PC-9 (cell line): ENCODE measurements around the gene PIGM. TPM values are rescaled to one million over a fixed set of nuclear protein-coding genes. Genes with fewer than 3 reads are reported as not detected.

Experiments used
- BruUV-seq: library from RNA; stranded (reverse); fragments of 400-500 nt; replicated peaks from 2 replicates; lab custom pipeline; 2021; lab: Mats Ljungman, UMichigan
- CTCF ChIA-PET: fragments of 300-600 bp; sonication (Branson Sonifier 250); formaldehyde crosslinking; loops from one replicate; lab custom pipeline; 2022; ENCODE audit warnings: antibody characterized with exemption; lab: Charles Lee
- POLR2A ChIA-PET: fragments of 300-600 bp; sonication (Branson Sonifier 250); formaldehyde crosslinking; loops from one replicate; lab custom pipeline; 2022; ENCODE audit warnings: antibody characterized with exemption; ENCODE audit not compliant: unreplicated experiment; lab: Charles Lee
- DNase-seq, 2 experiments: peaks; one replicate each; pipeline versions ENCODE4 v3.0.0 to v3.0.0-alpha.2; 2015 to 2022; ENCODE audit warnings: mixed read lengths in 1 of 2
- H2AFZ ChIP-seq: fragments of 200-600 bp; sonication (generic); 2 replicates; pipeline ENCODE4 v1.8.1; 2017; ENCODE audit warnings: antibody characterized with exemption
- H3F3A ChIP-seq: fragments of 200-600 bp; sonication (generic); 2 replicates; pipeline ENCODE4 v1.8.1; 2017; ENCODE audit warnings: antibody characterized with exemption, mild to moderate bottlenecking, low read depth; ENCODE audit not compliant: insufficient read depth
- H3K27ac ChIP-seq: fragments of 200-600 bp; sonication (generic); 2 replicates; pipeline ENCODE4 v1.6.1; 2016; ENCODE audit warnings: mixed run types
- H3K27me3 ChIP-seq: fragments of 200-600 bp; sonication (generic); 2 replicates; pipeline ENCODE4 v1.6.1; 2016; ENCODE audit warnings: low read depth, mixed run types; ENCODE audit not compliant: insufficient read depth
- H3K36me3 ChIP-seq: fragments of 200-600 bp; sonication (generic); 2 replicates; pipeline ENCODE4 v1.6.1; 2016; ENCODE audit warnings: low read depth, mixed run types
- H3K4me1 ChIP-seq: fragments of 200-600 bp; sonication (generic); replicated peaks from 2 replicates; pipeline ENCODE4 v1.6.1; 2016; ENCODE audit warnings: mixed run types; ENCODE audit not compliant: insufficient read depth
- H3K4me2 ChIP-seq: fragments of 200-600 bp; sonication (generic); 2 replicates; pipeline ENCODE4 v1.6.1; 2017; ENCODE audit warnings: mixed run types
- H3K4me3 ChIP-seq: fragments of 200-600 bp; sonication (generic); 2 replicates; pipeline ENCODE4 v1.6.1; 2016; ENCODE audit warnings: mixed run types
- H3K79me2 ChIP-seq: fragments of 200-600 bp; sonication (generic); 2 replicates; pipeline ENCODE4 v1.6.1; 2017; ENCODE audit warnings: low read depth, mixed run types
- H3K9me2 ChIP-seq: fragments of 200-600 bp; sonication (generic); 2 replicates; pipeline ENCODE4 v1.8.1; 2017; ENCODE audit warnings: mild to moderate bottlenecking; ENCODE audit not compliant: insufficient read depth
- H3K9me3 ChIP-seq: fragments of 200-600 bp; sonication (generic); 2 replicates; pipeline ENCODE4 v1.8.1; 2016; ENCODE audit warnings: low read depth; ENCODE audit not compliant: insufficient read depth
- H4K20me1 ChIP-seq: fragments of 200-600 bp; sonication (generic); 2 replicates; pipeline ENCODE4 v1.8.1; 2017; ENCODE audit not compliant: insufficient read depth
- EZH2 ChIP-seq: fragments of 200-600 bp; sonication (generic); IDR thresholded peaks from 2 replicates; pipeline ENCODE4 v1.8.0; 2017; ENCODE audit warnings: antibody characterized with exemption, low read depth
- intact Hi-C: fragments of 100-400 bp; cut with micrococcal nuclease; formaldehyde crosslinking; loops from one replicate; pipeline ENCODE4 v1.10.0; 2022; ENCODE audit not compliant: unreplicated experiment
- total RNA-seq: library from RNA; stranded (reverse); gene quantifications from 2 replicates; pipeline ENCODE4 v1.2.3, GENCODE V29; 2021
- TF ChIP-seq, protein P1 (sequence below): fragments of 200-600 bp; sonication (generic); conservative IDR thresholded peaks from 2 replicates; pipeline ENCODE4 v1.6.1; 2017; ENCODE audit warnings: mixed run types, antibody characterized with exemption, mild to moderate bottlenecking, moderate library complexity

PIGM gene
- total RNA-seq, 1 experiment from 2014 or later: 4.0 TPM

DNA sequence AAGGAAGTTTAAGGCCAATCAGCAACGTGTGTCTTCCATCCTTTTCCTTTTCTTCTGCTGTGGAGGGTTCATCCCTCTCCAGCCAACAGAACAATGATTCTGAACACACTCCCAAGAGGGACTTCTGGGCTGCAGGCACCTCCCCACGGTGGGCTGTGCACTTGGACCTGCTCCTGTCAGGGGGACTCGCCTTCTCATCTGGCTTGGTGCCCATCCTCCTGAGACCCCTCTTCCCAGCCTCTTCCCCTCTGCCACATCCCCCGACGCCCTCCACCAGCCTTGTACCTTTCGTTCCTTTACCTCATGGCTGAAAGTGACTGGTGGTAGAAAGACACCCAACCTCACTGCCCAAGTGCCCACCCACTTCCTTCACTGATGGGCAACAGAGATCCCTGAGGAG, 51.7 kb downstream of the PIGM start:
- no peak for DNase-seq
- Histone ChIP-seq H2AFZ (no peak overlapping the region), H4K20me1 (no peaks in the 10 kb centered on the region), H3F3A (no peaks in the 10 kb centered on the region), H3K4me1 (no peaks in the 10 kb centered on the region), H3K4me2 (no peak overlapping the region), H3K27ac (no peak overlapping the region), H3K9me2 (no peaks in the 10 kb centered on the region), H3K36me3 (no peaks in the 10 kb centered on the region), H3K27me3 (peaks cover 2% of the 10 kb centered on the region), H3K4me3 (no peak overlapping the region), H3K79me2 (no peaks in the 10 kb centered on the region), H3K9me3 (no peaks in the 10 kb centered on the region)
- BruUV-seq: no TSS peak
- intact Hi-C loops: no loop called here
- POLR2A ChIA-PET: no interaction called here
- CTCF ChIA-PET: no interaction called here
- no peak for TF ChIP-seq EZH2
- TF ChIP-seq, protein P1, sequence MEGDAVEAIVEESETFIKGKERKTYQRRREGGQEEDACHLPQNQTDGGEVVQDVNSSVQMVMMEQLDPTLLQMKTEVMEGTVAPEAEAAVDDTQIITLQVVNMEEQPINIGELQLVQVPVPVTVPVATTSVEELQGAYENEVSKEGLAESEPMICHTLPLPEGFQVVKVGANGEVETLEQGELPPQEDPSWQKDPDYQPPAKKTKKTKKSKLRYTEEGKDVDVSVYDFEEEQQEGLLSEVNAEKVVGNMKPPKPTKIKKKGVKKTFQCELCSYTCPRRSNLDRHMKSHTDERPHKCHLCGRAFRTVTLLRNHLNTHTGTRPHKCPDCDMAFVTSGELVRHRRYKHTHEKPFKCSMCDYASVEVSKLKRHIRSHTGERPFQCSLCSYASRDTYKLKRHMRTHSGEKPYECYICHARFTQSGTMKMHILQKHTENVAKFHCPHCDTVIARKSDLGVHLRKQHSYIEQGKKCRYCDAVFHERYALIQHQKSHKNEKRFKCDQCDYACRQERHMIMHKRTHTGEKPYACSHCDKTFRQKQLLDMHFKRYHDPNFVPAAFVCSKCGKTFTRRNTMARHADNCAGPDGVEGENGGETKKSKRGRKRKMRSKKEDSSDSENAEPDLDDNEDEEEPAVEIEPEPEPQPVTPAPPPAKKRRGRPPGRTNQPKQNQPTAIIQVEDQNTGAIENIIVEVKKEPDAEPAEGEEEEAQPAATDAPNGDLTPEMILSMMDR: no peak

DNA sequence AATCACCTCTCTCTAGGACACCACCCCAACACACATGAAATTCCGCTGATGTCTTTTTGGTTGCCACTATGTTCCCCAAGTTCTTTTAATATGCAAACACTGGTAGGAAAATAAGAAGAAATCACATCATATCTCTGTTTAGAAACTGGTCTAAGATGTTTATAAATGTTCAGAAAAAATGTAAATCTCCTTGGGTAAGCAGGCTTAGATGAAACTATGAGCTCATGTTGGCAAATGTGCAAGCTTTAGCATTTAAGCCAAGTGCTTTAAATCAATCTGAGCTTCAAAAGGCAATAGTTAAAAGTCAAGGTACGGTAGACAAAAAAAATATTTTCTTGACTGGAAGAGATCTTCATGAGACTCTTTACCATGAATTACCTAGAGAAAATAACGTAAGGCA, 52.5 kb downstream of the PIGM start:
- ChIA-PET POLR2A (no interaction called here), CTCF (no interaction called here)
- no peak overlapping the region for H3K4me2 ChIP-seq
- H4K20me1 ChIP-seq: no peaks in the 10 kb centered on the region
- no peak overlapping the region for H2AFZ ChIP-seq
- H3F3A ChIP-seq: no peaks in the 10 kb centered on the region
- TF ChIP-seq, protein P1: no peak
- no peak for TF ChIP-seq EZH2
- H3K9me3 ChIP-seq: no peaks in the 10 kb centered on the region
- DNase-seq: no peak
- no TSS peak for BruUV-seq
- no peaks in the 10 kb centered on the region; the same call in 1 of the 2 replicates for H3K9me2 ChIP-seq
- H3K79me2 ChIP-seq: no peaks in the 10 kb centered on the region
- no peak overlapping the region for H3K4me3 ChIP-seq
- H3K36me3 ChIP-seq: no peaks in the 10 kb centered on the region
- no peak overlapping the region for H3K27ac ChIP-seq
- H3K27me3 ChIP-seq: peaks cover 10% of the 10 kb centered on the region
- no peaks in the 10 kb centered on the region for H3K4me1 ChIP-seq
- intact Hi-C loops: no loop called here

DNA sequence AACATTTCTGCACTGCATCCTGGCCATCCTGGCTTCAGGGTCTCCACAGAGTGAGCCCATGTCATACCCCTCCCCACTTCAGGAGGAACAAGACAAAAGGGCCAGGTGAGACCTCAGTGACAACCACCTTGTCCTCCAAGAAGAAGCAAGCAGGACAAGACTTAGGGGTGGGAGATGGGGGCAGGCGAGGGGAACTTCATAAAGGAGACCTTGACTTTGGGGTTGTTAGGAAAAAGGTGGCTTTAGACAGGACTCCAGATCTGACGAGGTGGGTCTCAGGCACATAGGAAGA, 53.7 kb downstream of the PIGM start:
- no peak overlapping the region for H3K27ac ChIP-seq
- BruUV-seq: no TSS peak
- H3F3A ChIP-seq: no peaks in the 10 kb centered on the region
- ChIA-PET CTCF (no interaction called here), POLR2A (no interaction called here)
- no peak for DNase-seq
- no peak overlapping the region for H3K4me3 ChIP-seq
- intact Hi-C loops: no loop called here
- no peaks in the 10 kb centered on the region for H3K4me1 ChIP-seq
- no peaks in the 10 kb centered on the region for H3K9me3 ChIP-seq
- no peaks in the 10 kb centered on the region for H3K79me2 ChIP-seq
- H3K9me2 ChIP-seq: no peaks in the 10 kb centered on the region; the same call in 1 of the 2 replicates
- no peaks in the 10 kb centered on the region for H4K20me1 ChIP-seq
- H3K4me2 ChIP-seq: no peak overlapping the region
- no peaks in the 10 kb centered on the region for H3K36me3 ChIP-seq
- H3K27me3 ChIP-seq: peaks cover 15% of the 10 kb centered on the region
- TF ChIP-seq, protein P1: no peak
- TF ChIP-seq EZH2: no peak
- no peak overlapping the region for H2AFZ ChIP-seq
